GM04503 (cell line): ENCODE data around the gene VKORC1.
A peak's percentile ranks its signal among the peaks of the same experiment; 100 is the strongest.

ENCODE experiments used
- DNase-seq: peaks from one replicate; pipeline ENCODE4 v3.0.0-alpha.2; 2012; ENCODE audit warnings: low read depth

VKORC1 gene

GRCh38 chr16:31063495-31063842, 31.1 kb downstream of the VKORC1 start:
- no peak for DNase-seq

GRCh38 chr16:31061813-31062440, 32.7 kb downstream of the VKORC1 start:
- no peak for DNase-seq

- no peak for DNase-seq
These were observed 33.3 kb downstream of the VKORC1 start for GRCh38 chr16:31061126-31061812.

- DNase-seq = no peak
These were observed 39.0 kb downstream of the VKORC1 start for GRCh38 chr16:31055613-31056012.

- peak; percentile 91 for DNase-seq
These were observed 42.5 kb downstream of the VKORC1 start for GRCh38 chr16:31052114-31052513.

GRCh38 chr16:31050280-31051030, 44.1 kb downstream of the VKORC1 start:
- DNase-seq = no peak

GRCh38 chr16:31043898-31044481, 50.6 kb downstream of the VKORC1 start:
- DNase-seq = no peak

- no peak for DNase-seq
These were observed 51.2 kb downstream of the VKORC1 start for GRCh38 chr16:31043352-31043751.

- no peak for DNase-seq
These were observed 51.7 kb downstream of the VKORC1 start for GRCh38 chr16:31042866-31043265.
